ENCODE results near the gene TRAPPC1.
"Not testable (repeated sequence)": the region's sequence is repeated elsewhere in the genome, so short reads cannot be mapped to it uniquely, and the experiment has no call there.

The TRAPPC1 gene

GRCh38 chr17:7931709-7932482, at the start of gene TRAPPC1, which contains the start of gene CNTROB:
Gene TRAPPC1 (minus strand): TSS chr17:7931946. CDS start chr17:7931829, 117 bp downstream.
Gene CNTROB (plus strand): TSS chr17:7932206. CDS start chr17:7933080, 874 bp downstream.
- peak; percentile 85 for FAIRE-seq

- FAIRE-seq, result no peak
These were observed 46.1 kb upstream of the TRAPPC1 start for GRCh38 chr17:7977805-7978204.

DNA sequence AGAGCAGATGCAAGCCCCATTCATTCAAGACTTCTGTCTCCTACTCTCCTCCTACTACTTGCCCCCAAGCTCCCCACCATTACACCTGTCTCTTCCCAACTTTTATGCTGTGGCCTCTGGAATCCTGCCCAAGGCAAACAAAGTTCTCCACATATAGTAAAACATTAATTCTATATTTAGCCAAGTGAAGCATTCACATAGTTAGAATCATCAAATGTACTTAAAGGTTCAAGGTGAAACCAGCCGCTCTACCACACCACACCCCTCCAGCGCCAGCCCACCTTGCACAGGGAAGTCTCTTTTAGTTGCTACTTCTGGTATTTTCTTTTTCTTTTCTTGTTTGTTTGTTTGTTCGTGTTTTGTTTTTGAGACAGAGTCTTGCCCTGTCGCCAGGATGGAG, 45.3 kb upstream of the TRAPPC1 start:
- FAIRE-seq, result no peak

DNA sequence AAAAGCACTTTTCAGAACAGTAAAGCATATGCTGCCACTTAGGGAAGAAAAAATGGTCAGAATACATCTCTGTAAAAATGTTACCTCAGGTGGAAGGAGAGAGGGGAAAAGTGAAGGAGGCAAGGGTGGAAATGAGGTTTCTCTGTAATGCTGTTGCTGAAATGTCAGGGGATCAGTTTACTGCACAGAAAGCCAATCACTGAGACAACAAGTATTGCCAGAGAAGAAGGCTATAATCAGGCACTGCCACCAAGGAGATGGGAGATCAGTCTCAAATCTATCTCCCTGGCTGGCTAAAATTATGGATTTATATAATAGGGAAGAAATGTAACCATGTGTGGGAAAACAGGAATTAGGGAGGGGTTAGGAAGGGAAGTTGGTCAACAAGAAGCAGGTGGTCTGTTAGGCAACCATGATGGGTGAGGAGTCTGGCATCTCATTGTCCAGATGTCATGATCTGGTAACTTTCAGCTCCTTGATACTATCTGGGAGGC, 42.9 kb upstream of the TRAPPC1 start:
- no peak for FAIRE-seq

DNA sequence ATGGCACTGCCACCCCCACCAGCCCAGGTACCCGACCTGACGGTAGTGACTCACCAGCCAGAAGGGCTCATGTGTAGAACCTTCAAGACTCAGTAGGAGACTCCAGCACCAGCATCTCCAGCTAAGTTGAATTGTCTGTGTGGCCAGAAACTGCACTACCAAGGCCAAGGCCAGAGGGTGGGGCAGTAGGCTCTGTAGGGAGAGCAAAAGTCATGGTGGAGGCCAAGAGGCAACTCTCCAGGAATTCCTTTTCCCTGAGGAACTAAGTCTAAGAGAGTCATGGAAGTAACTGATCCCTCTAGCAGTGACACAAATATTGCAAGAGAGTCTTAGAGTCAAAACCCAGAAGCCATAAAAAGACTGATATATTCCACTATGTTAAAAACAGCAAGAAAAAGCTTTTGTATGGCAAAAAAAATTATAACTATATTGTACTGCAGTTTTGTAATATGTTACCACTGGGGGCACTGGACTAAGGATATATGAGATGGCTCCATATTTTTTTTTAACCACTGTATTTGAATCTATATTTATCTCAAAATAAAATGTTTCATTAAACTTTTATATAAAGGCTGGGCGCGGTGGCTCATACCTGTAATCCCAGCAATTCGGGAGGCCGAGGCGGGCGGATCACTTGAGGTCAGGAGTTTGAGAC, 40.5 kb upstream of the TRAPPC1 start:
- FAIRE-seq, result no peak

GRCh38 chr17:7971651-7972050, 39.9 kb upstream of the TRAPPC1 start:
- FAIRE-seq, result no peak

DNA sequence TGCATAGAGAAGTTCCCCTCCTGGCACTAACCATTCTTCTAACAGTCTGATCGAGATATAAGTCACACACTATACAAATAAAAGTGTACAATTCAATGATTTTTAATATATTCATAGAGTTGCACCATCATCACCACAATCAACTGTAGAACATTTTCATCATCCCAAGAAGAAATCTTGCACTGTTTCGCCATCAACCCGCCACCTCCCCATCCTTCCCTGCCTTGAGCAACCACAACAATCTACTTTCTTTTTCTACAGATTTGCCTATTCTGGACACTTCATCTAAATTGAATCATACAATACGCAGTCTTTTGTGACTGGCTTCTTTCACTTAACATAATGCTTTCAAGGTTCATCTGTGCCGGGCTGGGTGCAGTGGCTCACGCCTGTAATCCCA, 37.7 kb upstream of the TRAPPC1 start:
- no peak for FAIRE-seq

GRCh38 chr17:7967751-7968150, 36.0 kb upstream of the TRAPPC1 start:
- FAIRE-seq, result no peak

DNA sequence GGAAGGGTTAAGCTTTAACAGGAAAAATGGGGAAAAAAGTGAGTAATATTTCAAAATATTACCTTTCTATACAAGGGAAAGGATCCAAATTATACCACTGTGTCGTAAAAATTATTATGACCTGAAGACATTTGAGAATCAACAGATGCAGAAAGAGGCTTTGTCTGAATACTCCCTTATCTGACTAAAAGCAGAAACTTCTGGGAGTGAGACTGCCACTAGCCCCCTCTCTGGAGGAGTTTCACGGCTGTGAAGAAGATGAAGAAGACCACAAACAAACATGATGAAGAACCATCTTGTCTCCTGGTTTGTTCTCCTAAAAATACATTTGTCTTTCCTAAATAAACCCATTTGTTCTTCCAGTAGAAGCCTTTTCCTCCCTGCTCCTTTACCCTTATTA, 29.7 kb upstream of the TRAPPC1 start:
- no peak for FAIRE-seq

DNA sequence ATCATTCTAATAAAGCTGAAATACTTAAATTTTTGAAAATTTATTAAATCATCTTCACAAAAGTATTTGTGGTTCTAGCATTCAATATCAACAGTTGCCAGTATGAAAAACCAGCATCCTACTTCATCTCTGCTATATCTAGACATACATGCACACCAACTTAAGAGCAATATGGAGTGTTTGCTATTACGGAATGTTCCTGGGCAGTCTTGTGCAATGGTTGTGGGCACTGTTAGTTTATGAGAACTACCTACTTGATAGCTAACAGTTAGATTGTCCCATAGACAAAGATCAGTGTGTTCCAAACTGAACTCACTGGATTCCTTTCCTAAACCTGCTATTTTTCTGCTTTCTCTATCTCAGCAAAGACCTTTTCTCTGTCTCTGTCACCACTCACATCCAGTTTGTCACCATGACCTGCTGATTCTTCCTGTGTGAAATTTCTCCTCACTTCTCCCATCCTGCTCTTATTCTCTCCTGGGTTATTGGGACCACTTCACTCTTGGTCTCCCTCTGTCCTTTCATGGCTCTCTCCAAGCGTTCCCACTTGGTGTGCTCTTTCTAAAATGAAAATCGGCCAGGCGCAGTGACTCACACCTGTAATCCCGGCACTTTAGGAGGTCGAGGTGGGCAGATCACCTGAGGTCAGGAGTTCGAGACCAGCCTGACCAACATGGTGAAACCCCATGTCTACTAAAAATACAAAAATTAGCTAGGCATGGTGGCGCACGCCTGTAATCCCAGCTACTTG, 27.9 kb upstream of the TRAPPC1 start:
- FAIRE-seq, result no peak

GRCh38 chr17:7956228-7956965, 24.7 kb upstream of the TRAPPC1 start:
- no peak for FAIRE-seq

DNA sequence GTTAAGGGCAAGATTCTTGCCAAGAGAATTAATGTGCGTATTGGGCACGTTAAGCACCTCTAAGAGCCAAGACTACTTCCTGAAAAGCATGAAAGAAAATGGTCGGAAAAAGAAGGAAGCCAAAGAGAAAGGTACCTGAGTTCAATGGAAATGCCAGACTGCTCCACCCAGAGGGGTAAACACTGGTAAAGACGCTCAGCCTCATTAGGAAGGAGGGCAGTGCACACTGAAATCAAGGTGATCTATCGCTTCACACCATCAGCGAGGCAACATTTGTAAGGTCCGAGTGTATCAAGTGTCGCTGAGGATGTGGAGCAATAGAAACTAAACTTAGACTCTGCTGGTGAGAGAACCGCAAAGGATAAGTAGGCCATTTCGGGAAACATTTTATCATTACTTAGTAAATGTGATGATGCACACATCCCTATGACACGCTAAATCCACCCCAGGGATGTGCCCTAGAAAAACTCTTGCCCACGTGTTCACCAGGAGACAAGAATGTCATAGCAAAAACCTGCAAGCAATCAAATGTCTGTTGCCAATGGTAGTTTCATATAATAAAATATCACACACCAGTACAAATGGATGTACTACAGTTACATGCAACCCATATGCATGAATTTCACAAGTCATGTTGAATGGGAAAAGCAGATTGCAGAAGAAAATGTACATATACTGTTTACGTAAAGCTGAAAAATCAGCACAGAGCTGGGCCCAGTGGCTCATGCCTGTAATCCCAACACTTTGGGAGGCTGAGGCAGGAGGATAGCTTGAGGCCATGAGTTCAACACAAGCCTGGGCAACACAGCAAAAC, 23.9 kb upstream of the TRAPPC1 start:
- FAIRE-seq, result no peak

DNA sequence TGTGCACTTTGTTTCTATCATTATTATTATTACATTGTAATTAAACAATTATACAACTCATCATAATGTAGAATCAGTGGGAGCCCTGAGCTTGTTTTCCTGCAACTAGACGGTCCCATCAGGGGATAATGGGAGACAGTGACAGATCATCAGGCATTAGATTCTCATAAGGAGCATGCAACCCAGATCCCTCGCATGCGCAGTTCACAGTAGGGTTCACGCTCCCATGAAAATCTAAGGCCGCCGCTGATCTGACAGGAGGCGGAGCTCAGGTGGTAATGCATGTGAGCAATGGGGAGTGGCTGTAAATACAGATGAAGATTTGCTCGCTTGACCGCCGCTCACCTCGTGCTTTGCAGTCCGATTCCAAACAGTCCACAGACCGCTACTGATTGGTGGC, 21.5 kb upstream of the TRAPPC1 start:
- not testable (repeated sequence) for FAIRE-seq

GRCh38 chr17:7951143-7951792, 19.5 kb upstream of the TRAPPC1 start:
- FAIRE-seq, result no peak

- FAIRE-seq, result no peak
These were observed 18.8 kb upstream of the TRAPPC1 start for GRCh38 chr17:7950578-7950977.

DNA sequence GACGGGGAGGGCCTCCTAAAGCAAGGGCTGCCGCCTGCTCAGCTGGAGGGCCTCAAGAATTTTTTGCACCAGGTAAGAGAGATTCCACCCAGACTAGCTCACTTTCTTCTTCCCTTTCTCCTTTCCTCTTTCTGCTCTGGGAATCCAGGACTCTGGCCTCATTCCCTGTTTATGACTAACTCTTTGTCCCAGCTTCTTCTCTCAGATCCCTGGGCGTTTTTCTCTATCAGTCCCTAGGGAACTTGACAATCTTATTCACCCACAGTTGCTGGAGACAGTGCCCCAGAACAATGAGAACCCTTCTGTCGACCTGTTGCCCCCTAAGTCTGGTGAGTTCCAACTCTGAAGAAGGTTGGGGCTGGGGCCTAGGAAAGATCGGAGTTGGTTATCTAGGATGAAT, 15.9 kb upstream of the TRAPPC1 start:
- FAIRE-seq, result no peak

- no peak for FAIRE-seq
These were observed 14.7 kb upstream of the TRAPPC1 start for GRCh38 chr17:7946441-7946840.

DNA sequence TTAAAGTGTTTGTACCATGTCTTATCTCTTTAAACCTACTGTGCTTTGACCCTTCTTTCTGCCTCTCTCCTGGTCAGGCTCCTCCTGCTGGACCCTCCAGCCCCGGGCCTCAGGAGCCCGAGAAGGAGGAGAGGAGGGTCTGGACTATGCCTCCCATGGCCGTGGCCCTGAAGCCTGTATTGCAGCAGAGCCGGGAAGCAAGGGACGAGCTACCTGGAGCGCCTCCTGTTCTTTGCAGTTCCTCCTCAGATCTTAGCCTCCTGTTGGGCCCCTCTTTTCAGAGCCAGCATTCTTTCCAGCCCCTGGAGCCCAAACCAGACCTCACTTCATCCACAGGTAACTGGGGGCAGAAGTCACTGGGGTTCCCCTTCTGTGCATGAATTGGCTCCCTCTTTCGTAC, 13.9 kb upstream of the TRAPPC1 start:
- no peak for FAIRE-seq

DNA sequence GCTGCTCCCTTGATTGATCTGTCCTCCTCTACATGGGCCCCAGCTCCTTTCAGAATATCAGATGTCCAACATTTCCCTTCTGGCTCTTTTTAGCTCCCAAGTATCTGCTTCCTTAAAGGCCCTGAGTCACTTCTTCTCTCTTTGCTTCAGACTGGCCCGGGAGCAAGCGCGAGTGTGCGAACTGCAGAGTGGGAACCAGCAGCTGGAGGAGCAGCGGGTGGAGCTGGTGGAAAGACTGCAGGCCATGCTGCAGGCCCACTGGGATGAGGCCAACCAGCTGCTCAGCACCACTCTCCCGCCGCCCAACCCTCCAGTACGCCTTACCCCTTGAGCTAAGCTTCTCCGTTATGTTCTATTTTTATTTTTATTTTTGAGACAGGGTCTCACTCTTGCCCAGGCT, 12.6 kb upstream of the TRAPPC1 start:
- FAIRE-seq, result no peak

DNA sequence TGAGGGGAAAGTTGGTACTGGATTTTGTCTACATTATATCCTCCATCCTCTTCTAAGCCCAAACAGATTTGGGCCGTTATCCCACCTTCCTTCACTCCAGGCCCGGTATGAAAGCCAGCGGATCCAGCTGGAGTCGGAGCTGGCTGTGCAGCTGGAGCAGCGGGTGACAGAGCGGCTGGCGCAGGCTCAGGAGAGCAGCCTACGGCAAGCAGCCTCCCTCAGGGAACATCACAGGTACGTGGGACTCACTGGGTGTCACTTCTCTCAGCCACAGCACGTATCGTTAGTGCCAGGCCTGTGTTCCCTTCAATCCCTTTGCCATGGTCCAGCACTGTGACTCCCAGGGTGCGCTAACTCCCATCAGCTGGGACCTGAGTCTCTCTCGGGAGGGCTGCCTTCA, 11.5 kb upstream of the TRAPPC1 start:
- FAIRE-seq, result no peak

GRCh38 chr17:7940743-7941142, 9.0 kb upstream of the TRAPPC1 start:
- FAIRE-seq, result no peak

Data from colon (tissue), 2 donors.